Vagina (tissue), 2 donors: ENCODE measurements around the gene ZNF385B. TPM values are rescaled to one million over a fixed set of nuclear protein-coding genes. Genes with fewer than 3 reads are reported as not detected.

Experiments
- DNase-seq, 2 donors: peaks; one replicate each; pipeline ENCODE4 v3.0.0-alpha.2; 2017; ENCODE audit errors: extremely low spot score in 2 of 2
- H3K27ac ChIP-seq: fragments of 200-600 bp; sonication (generic); one replicate; pipeline ENCODE4 v1.5.1; 2019
- H3K27me3 ChIP-seq: fragments of 200-600 bp; sonication (generic); one replicate; pipeline ENCODE4 v1.5.1; 2019
- H3K36me3 ChIP-seq, 2 donors: fragments of 200-600 bp; sonication (generic); one replicate each; pipeline ENCODE4 v1.5.1; 2017 to 2019
- H3K4me1 ChIP-seq: fragments of 200-600 bp; sonication (generic); one replicate; pipeline ENCODE4 v1.5.1; 2019
- H3K4me3 ChIP-seq, 2 donors: fragments of 200-600 bp; sonication (generic); 1 replicate in 1 of 2; 2 replicates in 1 of 2; pipeline ENCODE4 v1.5.1; 2016 to 2019
- H3K9me3 ChIP-seq: fragments of 200-600 bp; sonication (generic); one replicate; pipeline ENCODE4 v1.5.1; 2019
- CTCF ChIP-seq, 3 experiments: fragments of 450-650 bp in 2 of 3; fragments of 200-600 bp in 1 of 3; sonication (generic) in 1 of 3; IDR thresholded peaks; one replicate each; pipeline ENCODE4 v1.5.1; 2017 to 2019; ENCODE audit warnings: antibody characterized with exemption in 3 of 3, mild to moderate bottlenecking in 2 of 3, moderate library complexity in 2 of 3
- POLR2A ChIP-seq, 2 donors: fragments of 450-650 bp; IDR thresholded peaks; one replicate each; pipeline ENCODE4 v1.6.1; 2017; ENCODE audit warnings: antibody characterized with exemption in 2 of 2, mild to moderate bottlenecking in 2 of 2, moderate library complexity in 2 of 2
- POLR2AphosphoS5 ChIP-seq, 2 donors: sonication (generic); formaldehyde crosslinking; IDR thresholded peaks; one replicate each; pipeline ENCODE4 v1.9.0; 2017; ENCODE audit warnings: antibody characterized with exemption in 2 of 2, mild to moderate bottlenecking in 2 of 2, low read depth in 1 of 2; ENCODE audit not compliant: insufficient read depth in 1 of 2
- intact Hi-C: fragments of 100-400 bp; cut with DNase I; formaldehyde crosslinking; loops from one replicate; pipeline ENCODE4 v1.15.1; 2023
- total RNA-seq: library from RNA; depleted of rRNA; stranded (reverse); fragments of >200 nt; gene quantifications from one replicate; pipeline ENCODE4 v1.2.3, GENCODE V29; 2016

Gene ZNF385B
- total RNA-seq, 1 donor from 2014 or later, result 11.5 TPM

- no peak overlapping the region for H3K27ac ChIP-seq
- no peak overlapping the region for H3K4me3 ChIP-seq
Measured at GRCh38 chr2:179525340-179525739, 336.1 kb downstream of the ZNF385B start.

GRCh38 chr2:179524809-179525339, 336.5 kb downstream of the ZNF385B start:
- H3K4me1 ChIP-seq, result no peaks in the 10 kb centered on the region
- H3K27ac ChIP-seq, result no peak overlapping the region
- no peaks in the 10 kb centered on the region for H3K36me3 ChIP-seq
- H3K4me3 ChIP-seq, result no peak overlapping the region
- TF ChIP-seq POLR2AphosphoS5 (IDR thresholded peaks at IDR 0.05; ENCODE audit: insufficient read depth in 1 of 2, low read depth in 1 of 2) (no peak), POLR2A (IDR thresholded peaks at IDR 0.05) (no peak), CTCF (IDR thresholded peaks at IDR 0.05) (no peak)
- no peaks in the 10 kb centered on the region for H3K9me3 ChIP-seq
- no peak for DNase-seq
- intact Hi-C loops, result no loop called here
- no peaks in the 10 kb centered on the region for H3K27me3 ChIP-seq

More at GRCh38 chr2:179525340-179525739, 336.1 kb downstream of the ZNF385B start:
- intact Hi-C loops, result no loop called here
- H3K4me1 ChIP-seq, result no peaks in the 10 kb centered on the region
- no peaks in the 10 kb centered on the region for H3K27me3 ChIP-seq
- no peak for DNase-seq
- TF ChIP-seq POLR2A (IDR thresholded peaks at IDR 0.05), result no peak
- TF ChIP-seq CTCF (IDR thresholded peaks at IDR 0.05), result no peak
- TF ChIP-seq POLR2AphosphoS5 (IDR thresholded peaks at IDR 0.05; ENCODE audit: insufficient read depth in 1 of 2, low read depth in 1 of 2), result no peak
- H3K36me3 ChIP-seq, result no peaks in the 10 kb centered on the region
- H3K9me3 ChIP-seq, result no peaks in the 10 kb centered on the region

- H3K36me3 ChIP-seq, result no peaks in the 10 kb centered on the region
- H3K27me3 ChIP-seq, result no peaks in the 10 kb centered on the region
- no peak for DNase-seq
- H3K4me1 ChIP-seq, result no peaks in the 10 kb centered on the region
- no peak overlapping the region for H3K4me3 ChIP-seq
- TF ChIP-seq POLR2A (IDR thresholded peaks at IDR 0.05) (no peak), CTCF (IDR thresholded peaks at IDR 0.05) (no peak), POLR2AphosphoS5 (IDR thresholded peaks at IDR 0.05; ENCODE audit: insufficient read depth in 1 of 2, low read depth in 1 of 2) (no peak)
- H3K9me3 ChIP-seq, result no peaks in the 10 kb centered on the region
- H3K27ac ChIP-seq, result no peak overlapping the region
- intact Hi-C loops, result no loop called here
Measured at GRCh38 chr2:179521944-179522343, 339.5 kb downstream of the ZNF385B start.

GRCh38 chr2:179518830-179519229, 342.6 kb downstream of the ZNF385B start:
- TF ChIP-seq CTCF (IDR thresholded peaks at IDR 0.05) (no peak), POLR2A (IDR thresholded peaks at IDR 0.05) (no peak), POLR2AphosphoS5 (IDR thresholded peaks at IDR 0.05; ENCODE audit: insufficient read depth in 1 of 2, low read depth in 1 of 2) (no peak)
- intact Hi-C loops, result no loop called here
- DNase-seq, result no peak
- Histone ChIP-seq H3K27me3 (no peaks in the 10 kb centered on the region), H3K36me3 (no peaks in the 10 kb centered on the region), H3K27ac (no peak overlapping the region), H3K9me3 (no peaks in the 10 kb centered on the region), H3K4me3 (no peak overlapping the region), H3K4me1 (no peaks in the 10 kb centered on the region)

- no peaks in the 10 kb centered on the region for H3K9me3 ChIP-seq
- no peak for DNase-seq
- TF ChIP-seq POLR2A (IDR thresholded peaks at IDR 0.05), result no peak
Measured at GRCh38 chr2:179513181-179513580, 348.2 kb downstream of the ZNF385B start.

More at GRCh38 chr2:179513181-179513580, 348.2 kb downstream of the ZNF385B start:
- H3K36me3 ChIP-seq, result no peaks in the 10 kb centered on the region
- H3K27ac ChIP-seq, result no peak overlapping the region
- H3K4me3 ChIP-seq, result no peak overlapping the region
- intact Hi-C loops, result no loop called here
- H3K4me1 ChIP-seq, result no peaks in the 10 kb centered on the region
- no peaks in the 10 kb centered on the region for H3K27me3 ChIP-seq
